ENCODE results near the gene KLHL26.

KLHL26 gene

GRCh38 chr19:18683109-18683957 is 46.5 kb downstream of the KLHL26 start, which contains the start of gene CRTC1:
Gene CRTC1 (plus strand): TSS chr19:18683680. CDS start chr19:18683703, 23 bp downstream.
- Histone ChIP-seq H3K27ac (ENCODE audit: low read depth, low read length) (peak within 1 kb of the TSS; percentile 60), H3K36me3 (ENCODE audit: control insufficient read depth in 5 of 5, insufficient read depth in 5 of 5, low read length in 5 of 5) (no peaks in the 10 kb centered on the region), H3K4me1 (ENCODE audit: control insufficient read depth in 5 of 5, insufficient read depth in 5 of 5, low read length in 5 of 5) (peaks cover under 1 to 28% (median 23%) of the 10 kb centered on the region in 5 donors), H3K4me3 (ENCODE audit: low read depth in 1 of 5, low read length in 5 of 5) (peak within 1 kb of the TSS; percentile 70 to 85 (median 74)), H3K9me3 (ENCODE audit: control insufficient read depth in 5 of 5, low read length in 5 of 5) (no peaks in the 10 kb centered on the region), H3K9ac (ENCODE audit: low read length in 5 of 5) (peak within 1 kb of the TSS in 4 of 5 donors; percentile 63 to 83 (median 75)), H3K27me3 (ENCODE audit: control insufficient read depth in 5 of 5, insufficient read depth in 4 of 5, low read length in 5 of 5) (no peaks in the 10 kb centered on the region)

- Histone ChIP-seq H3K4me3 (ENCODE audit: low read depth in 1 of 5, low read length in 5 of 5) (peak overlapping the region; percentile 62 to 85 (median 74)), H3K4me1 (ENCODE audit: control insufficient read depth in 5 of 5, insufficient read depth in 5 of 5, low read length in 5 of 5) (peaks cover 0 to 22% (median 19%) of the 10 kb centered on the region in 5 donors), H3K27ac (ENCODE audit: low read depth, low read length) (no peak overlapping the region), H3K27me3 (ENCODE audit: control insufficient read depth in 5 of 5, insufficient read depth in 4 of 5, low read length in 5 of 5) (no peaks in the 10 kb centered on the region), H3K9me3 (ENCODE audit: control insufficient read depth in 5 of 5, low read length in 5 of 5) (no peaks in the 10 kb centered on the region), H3K9ac (ENCODE audit: low read length in 5 of 5) (peak overlapping the region in 3 of 5 donors; percentile 56 to 83 (median 67)), H3K36me3 (ENCODE audit: control insufficient read depth in 5 of 5, insufficient read depth in 5 of 5, low read length in 5 of 5) (no peaks in the 10 kb centered on the region)
Observed at GRCh38 chr19:18683958-18684641, 47.3 kb downstream of the KLHL26 start.

- Histone ChIP-seq H3K36me3 (ENCODE audit: control insufficient read depth in 5 of 5, insufficient read depth in 5 of 5, low read length in 5 of 5) (no peaks in the 10 kb centered on the region), H3K4me3 (ENCODE audit: low read depth in 1 of 5, low read length in 5 of 5) (peak overlapping the region in 3 of 5 donors; percentile 72 to 85 (median 78)), H3K9me3 (ENCODE audit: control insufficient read depth in 5 of 5, low read length in 5 of 5) (no peaks in the 10 kb centered on the region), H3K4me1 (ENCODE audit: control insufficient read depth in 5 of 5, insufficient read depth in 5 of 5, low read length in 5 of 5) (peaks cover 0 to 22% (median 19%) of the 10 kb centered on the region in 5 donors), H3K27me3 (ENCODE audit: control insufficient read depth in 5 of 5, insufficient read depth in 4 of 5, low read length in 5 of 5) (no peaks in the 10 kb centered on the region), H3K27ac (ENCODE audit: low read depth, low read length) (no peak overlapping the region), H3K9ac (ENCODE audit: low read length in 5 of 5) (peak overlapping the region in 2 of 5 donors; percentile 67 to 83)
Observed at GRCh38 chr19:18684642-18684993, 47.8 kb downstream of the KLHL26 start.

DNA sequence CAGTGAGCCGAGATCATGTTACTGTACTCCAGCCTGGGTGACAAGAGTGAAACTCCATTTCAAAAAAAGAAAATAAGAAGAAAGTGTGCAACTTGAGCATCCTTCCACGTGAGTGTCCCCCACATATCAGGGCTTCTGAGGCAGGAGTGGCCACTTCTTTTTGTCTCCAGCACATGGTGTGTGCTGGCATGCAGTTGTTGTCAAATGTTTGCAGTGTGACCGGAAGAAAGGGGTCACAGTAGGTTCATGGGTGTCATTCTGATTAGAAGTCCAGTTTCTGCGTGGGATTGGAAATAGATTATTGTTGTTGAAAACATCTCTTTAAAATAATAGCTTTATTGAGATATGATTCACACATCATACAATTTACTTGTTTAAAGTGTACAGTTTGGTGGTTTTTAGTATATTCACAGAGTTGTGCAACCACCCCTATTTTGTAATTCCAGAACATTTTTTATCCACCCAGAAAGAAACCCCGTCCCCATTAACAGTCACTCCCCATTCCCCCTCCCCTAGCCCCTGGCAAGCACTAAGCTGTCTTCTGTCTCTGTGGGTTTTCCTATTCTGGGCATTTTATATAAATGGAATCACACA is 48.9 kb downstream of the KLHL26 start:
- Histone ChIP-seq H3K27ac (ENCODE audit: low read depth, low read length) (no peak overlapping the region), H3K4me3 (ENCODE audit: low read depth in 1 of 5, low read length in 5 of 5) (no peak overlapping the region), H3K27me3 (ENCODE audit: control insufficient read depth in 5 of 5, insufficient read depth in 4 of 5, low read length in 5 of 5) (no peaks in the 10 kb centered on the region), H3K4me1 (ENCODE audit: control insufficient read depth in 5 of 5, insufficient read depth in 5 of 5, low read length in 5 of 5) (peaks cover 0 to 22% (median 19%) of the 10 kb centered on the region in 5 donors), H3K9me3 (ENCODE audit: control insufficient read depth in 5 of 5, low read length in 5 of 5) (no peaks in the 10 kb centered on the region), H3K36me3 (ENCODE audit: control insufficient read depth in 5 of 5, insufficient read depth in 5 of 5, low read length in 5 of 5) (no peaks in the 10 kb centered on the region), H3K9ac (ENCODE audit: low read length in 5 of 5) (no peak overlapping the region)

DNA sequence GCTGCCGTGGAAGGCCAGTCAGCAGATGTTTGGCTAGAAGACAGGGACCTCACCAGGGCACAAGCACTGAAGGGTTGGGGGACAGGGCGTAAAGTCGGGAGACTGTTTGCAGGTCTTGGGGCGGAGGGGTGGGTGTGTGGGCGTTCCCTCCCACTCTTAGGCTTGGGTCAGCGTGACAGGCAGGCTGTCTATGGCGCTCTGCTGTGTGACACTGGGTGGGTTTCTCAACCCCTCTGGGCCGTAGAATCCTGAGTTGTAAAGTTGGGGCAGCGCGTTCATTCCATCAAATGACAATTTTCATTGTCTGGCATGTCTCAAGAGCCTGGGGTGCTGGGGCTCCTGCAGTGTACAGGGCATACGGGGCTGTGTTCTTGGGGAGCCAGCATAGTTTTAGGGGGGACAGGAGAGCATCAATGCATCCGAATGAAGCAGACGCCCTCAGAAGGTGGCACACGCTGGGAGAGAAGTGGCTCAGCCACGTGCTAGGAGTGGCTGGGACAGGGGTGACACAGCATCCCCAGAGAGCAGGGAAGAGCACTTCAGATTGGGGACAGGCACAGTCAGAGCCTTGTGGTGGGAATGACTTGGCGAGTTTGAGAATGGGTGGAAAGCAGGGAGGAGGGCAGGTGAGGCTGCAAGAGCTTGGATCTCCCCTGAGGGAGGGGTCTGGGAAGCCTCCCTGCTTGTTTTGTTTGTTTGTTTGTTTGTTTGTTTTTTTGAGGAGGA is 51.1 kb downstream of the KLHL26 start:
- H3K4me1 ChIP-seq (ENCODE audit: control insufficient read depth in 5 of 5, insufficient read depth in 5 of 5, low read length in 5 of 5): peaks cover 0 to 17% (median 16%) of the 10 kb centered on the region in 5 donors
- no peaks in the 10 kb centered on the region for H3K27me3 ChIP-seq (ENCODE audit: control insufficient read depth in 5 of 5, insufficient read depth in 4 of 5, low read length in 5 of 5)
- H3K9me3 ChIP-seq (ENCODE audit: control insufficient read depth in 5 of 5, low read length in 5 of 5): no peaks in the 10 kb centered on the region
- H3K36me3 ChIP-seq (ENCODE audit: control insufficient read depth in 5 of 5, insufficient read depth in 5 of 5, low read length in 5 of 5): no peaks in the 10 kb centered on the region
- no peak overlapping the region for H3K9ac ChIP-seq (ENCODE audit: low read length in 5 of 5)
- H3K4me3 ChIP-seq (ENCODE audit: low read depth in 1 of 5, low read length in 5 of 5): no peak overlapping the region
- no peak overlapping the region for H3K27ac ChIP-seq (ENCODE audit: low read depth, low read length)

DNA sequence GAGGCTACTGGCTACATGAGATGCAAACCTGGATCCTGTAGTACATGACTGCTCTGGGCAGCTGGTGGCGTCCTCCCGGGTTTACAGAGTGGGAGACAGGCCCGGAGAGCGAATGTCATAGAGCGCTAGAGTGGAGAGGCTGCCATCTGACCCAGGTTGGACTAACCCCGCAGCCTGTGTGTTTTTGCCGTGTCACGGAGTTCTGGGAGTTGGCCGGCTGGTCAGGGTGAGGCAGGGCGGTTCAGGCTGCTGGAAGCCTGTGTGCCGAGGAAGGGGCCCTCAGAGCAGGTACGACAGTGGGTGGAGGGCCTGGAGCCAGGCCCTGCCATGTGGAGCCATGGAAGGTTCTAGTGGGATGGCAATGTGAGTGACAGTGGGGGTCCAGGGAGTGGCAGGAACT is 59.2 kb downstream of the KLHL26 start:
- H3K9me3 ChIP-seq (ENCODE audit: control insufficient read depth in 5 of 5, low read length in 5 of 5): no peaks in the 10 kb centered on the region
- H3K27ac ChIP-seq (ENCODE audit: low read depth, low read length): no peak overlapping the region
- no peaks in the 10 kb centered on the region for H3K27me3 ChIP-seq (ENCODE audit: control insufficient read depth in 5 of 5, insufficient read depth in 4 of 5, low read length in 5 of 5)
- no peak overlapping the region for H3K9ac ChIP-seq (ENCODE audit: low read length in 5 of 5)
- no peak overlapping the region for H3K4me3 ChIP-seq (ENCODE audit: low read depth in 1 of 5, low read length in 5 of 5)
- peaks cover 0 to 20% (median 17%) of the 10 kb centered on the region in 5 donors for H3K4me1 ChIP-seq (ENCODE audit: control insufficient read depth in 5 of 5, insufficient read depth in 5 of 5, low read length in 5 of 5)
- no peaks in the 10 kb centered on the region for H3K36me3 ChIP-seq (ENCODE audit: control insufficient read depth in 5 of 5, insufficient read depth in 5 of 5, low read length in 5 of 5)

DNA sequence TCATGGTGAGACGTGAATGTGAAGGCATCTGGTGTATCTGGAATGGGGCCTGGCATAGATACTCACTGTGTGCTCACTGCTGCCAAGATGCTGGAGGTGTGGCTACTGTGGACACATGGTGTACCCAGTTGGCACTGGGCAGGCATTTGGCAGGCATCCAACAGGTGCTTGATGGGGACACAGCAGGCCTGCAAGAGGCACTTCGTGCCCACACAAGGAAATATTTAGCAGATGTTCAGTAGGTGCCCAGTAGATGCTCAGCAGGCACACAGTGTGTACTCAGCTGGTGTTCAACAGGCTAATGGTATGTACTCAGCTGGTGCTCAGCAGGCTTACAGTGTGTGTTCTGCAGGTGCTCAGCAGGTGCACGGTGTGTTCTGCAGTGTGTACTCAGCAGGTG is 60.9 kb downstream of the KLHL26 start:
- Histone ChIP-seq H3K27ac (ENCODE audit: low read depth, low read length) (no peak overlapping the region), H3K4me1 (ENCODE audit: control insufficient read depth in 5 of 5, insufficient read depth in 5 of 5, low read length in 5 of 5) (peaks cover 0 to 25% (median 23%) of the 10 kb centered on the region in 5 donors), H3K4me3 (ENCODE audit: low read depth in 1 of 5, low read length in 5 of 5) (no peak overlapping the region), H3K27me3 (ENCODE audit: control insufficient read depth in 5 of 5, insufficient read depth in 4 of 5, low read length in 5 of 5) (no peaks in the 10 kb centered on the region), H3K9ac (ENCODE audit: low read length in 5 of 5) (no peak overlapping the region), H3K36me3 (ENCODE audit: control insufficient read depth in 5 of 5, insufficient read depth in 5 of 5, low read length in 5 of 5) (no peaks in the 10 kb centered on the region), H3K9me3 (ENCODE audit: control insufficient read depth in 5 of 5, low read length in 5 of 5) (no peaks in the 10 kb centered on the region)

GRCh38 chr19:18698321-18699167 is 61.7 kb downstream of the KLHL26 start:
- peaks cover 0 to 25% (median 23%) of the 10 kb centered on the region in 5 donors for H3K4me1 ChIP-seq (ENCODE audit: control insufficient read depth in 5 of 5, insufficient read depth in 5 of 5, low read length in 5 of 5)
- no peaks in the 10 kb centered on the region for H3K9me3 ChIP-seq (ENCODE audit: control insufficient read depth in 5 of 5, low read length in 5 of 5)
- H3K27ac ChIP-seq (ENCODE audit: low read depth, low read length): no peak overlapping the region
- H3K27me3 ChIP-seq (ENCODE audit: control insufficient read depth in 5 of 5, insufficient read depth in 4 of 5, low read length in 5 of 5): no peaks in the 10 kb centered on the region
- H3K36me3 ChIP-seq (ENCODE audit: control insufficient read depth in 5 of 5, insufficient read depth in 5 of 5, low read length in 5 of 5): no peaks in the 10 kb centered on the region
- no peak overlapping the region for H3K4me3 ChIP-seq (ENCODE audit: low read depth in 1 of 5, low read length in 5 of 5)
- H3K9ac ChIP-seq (ENCODE audit: low read length in 5 of 5): no peak overlapping the region
